ENCODE measurements around the gene HIVEP3. TPM values are rescaled to one million over a fixed set of nuclear protein-coding genes. Genes with fewer than 3 reads are reported as not detected.

HIVEP3 gene
- total and polyA plus RNA-seq, 4 donors: 3.0 to 9.4 (median 7.8) TPM

- H3K27me3 ChIP-seq (ENCODE audit: control insufficient read depth, insufficient read depth, low read length): no peaks in the 10 kb centered on the region
- DNase-seq (ENCODE audit: low read depth in 4 of 6, low spot score in 6 of 6): no peak
- 88% methylated on average over 4 of the region's 8 CpGs for WGBS (ENCODE audit: insufficient coverage)
- no peak overlapping the region for H3K4me3 ChIP-seq (ENCODE audit: low read depth, low read length)
- H3K9me3 ChIP-seq (ENCODE audit: control insufficient read depth, insufficient read depth, low read length): no peaks in the 10 kb centered on the region
- H3K27ac ChIP-seq (ENCODE audit: low read depth, low read length): no peak overlapping the region
- no peaks in the 10 kb centered on the region for H3K36me3 ChIP-seq (ENCODE audit: control insufficient read depth, insufficient read depth, low read length)
- H3K4me1 ChIP-seq (ENCODE audit: control insufficient read depth, insufficient read depth, low read length): peaks cover 9% of the 10 kb centered on the region
These were observed 277.8 kb downstream of the HIVEP3 start for GRCh38 chr1:41640756-41641474.

DNA sequence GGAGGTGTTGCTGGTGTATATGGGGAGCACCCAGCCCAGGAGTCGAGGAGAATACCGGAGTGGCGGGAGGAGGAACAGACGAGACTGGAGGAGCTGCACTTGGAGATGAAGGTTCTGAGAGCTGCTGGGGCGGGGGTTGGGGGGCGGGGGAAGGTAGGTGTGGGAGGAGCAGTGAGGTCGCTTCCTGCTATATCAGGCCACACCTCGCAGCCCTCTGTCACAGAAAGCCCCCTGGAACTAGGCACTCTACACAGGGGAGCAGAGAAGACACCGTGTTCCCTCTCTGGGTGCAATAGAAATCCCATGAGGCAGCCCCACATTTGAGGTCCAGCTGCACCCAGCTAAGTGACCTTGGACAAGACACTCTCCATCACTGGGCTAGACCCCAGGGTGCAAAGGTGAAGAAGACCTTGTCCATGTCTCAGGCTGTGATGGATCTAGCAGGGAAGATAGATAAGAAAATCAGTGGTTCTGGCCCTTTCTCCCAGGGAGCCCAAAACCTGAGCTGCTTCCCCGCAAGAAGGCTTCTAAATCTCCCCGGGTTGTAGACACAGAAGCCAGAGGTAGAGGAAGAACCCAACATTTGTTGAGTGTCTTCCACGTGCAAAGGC, 278.5 kb downstream of the HIVEP3 start:
- DNase-seq (ENCODE audit: low read depth in 4 of 6, low spot score in 6 of 6): no peak
- Histone ChIP-seq H3K9me3 (ENCODE audit: control insufficient read depth, insufficient read depth, low read length) (no peaks in the 10 kb centered on the region), H3K27me3 (ENCODE audit: control insufficient read depth, insufficient read depth, low read length) (no peaks in the 10 kb centered on the region), H3K4me1 (ENCODE audit: control insufficient read depth, insufficient read depth, low read length) (peaks cover 9% of the 10 kb centered on the region), H3K4me3 (ENCODE audit: low read depth, low read length) (no peak overlapping the region), H3K27ac (ENCODE audit: low read depth, low read length) (no peak overlapping the region), H3K36me3 (ENCODE audit: control insufficient read depth, insufficient read depth, low read length) (no peaks in the 10 kb centered on the region)
- WGBS (ENCODE audit: insufficient coverage): 78% methylated on average over 6 of the region's 12 CpGs

- Histone ChIP-seq H3K36me3 (ENCODE audit: control insufficient read depth, insufficient read depth, low read length) (no peaks in the 10 kb centered on the region), H3K9me3 (ENCODE audit: control insufficient read depth, insufficient read depth, low read length) (no peaks in the 10 kb centered on the region), H3K27ac (ENCODE audit: low read depth, low read length) (no peak overlapping the region), H3K27me3 (ENCODE audit: control insufficient read depth, insufficient read depth, low read length) (no peaks in the 10 kb centered on the region), H3K4me3 (ENCODE audit: low read depth, low read length) (no peak overlapping the region), H3K4me1 (ENCODE audit: control insufficient read depth, insufficient read depth, low read length) (peaks cover 5% of the 10 kb centered on the region)
- DNase-seq (ENCODE audit: low read depth in 4 of 6, low spot score in 6 of 6): peak in 1 of 6 donors; percentile 17
- WGBS (ENCODE audit: insufficient coverage): 63% methylated on average over 7 of the region's 10 CpGs
These were observed 279.3 kb downstream of the HIVEP3 start for GRCh38 chr1:41639332-41639936.

DNA sequence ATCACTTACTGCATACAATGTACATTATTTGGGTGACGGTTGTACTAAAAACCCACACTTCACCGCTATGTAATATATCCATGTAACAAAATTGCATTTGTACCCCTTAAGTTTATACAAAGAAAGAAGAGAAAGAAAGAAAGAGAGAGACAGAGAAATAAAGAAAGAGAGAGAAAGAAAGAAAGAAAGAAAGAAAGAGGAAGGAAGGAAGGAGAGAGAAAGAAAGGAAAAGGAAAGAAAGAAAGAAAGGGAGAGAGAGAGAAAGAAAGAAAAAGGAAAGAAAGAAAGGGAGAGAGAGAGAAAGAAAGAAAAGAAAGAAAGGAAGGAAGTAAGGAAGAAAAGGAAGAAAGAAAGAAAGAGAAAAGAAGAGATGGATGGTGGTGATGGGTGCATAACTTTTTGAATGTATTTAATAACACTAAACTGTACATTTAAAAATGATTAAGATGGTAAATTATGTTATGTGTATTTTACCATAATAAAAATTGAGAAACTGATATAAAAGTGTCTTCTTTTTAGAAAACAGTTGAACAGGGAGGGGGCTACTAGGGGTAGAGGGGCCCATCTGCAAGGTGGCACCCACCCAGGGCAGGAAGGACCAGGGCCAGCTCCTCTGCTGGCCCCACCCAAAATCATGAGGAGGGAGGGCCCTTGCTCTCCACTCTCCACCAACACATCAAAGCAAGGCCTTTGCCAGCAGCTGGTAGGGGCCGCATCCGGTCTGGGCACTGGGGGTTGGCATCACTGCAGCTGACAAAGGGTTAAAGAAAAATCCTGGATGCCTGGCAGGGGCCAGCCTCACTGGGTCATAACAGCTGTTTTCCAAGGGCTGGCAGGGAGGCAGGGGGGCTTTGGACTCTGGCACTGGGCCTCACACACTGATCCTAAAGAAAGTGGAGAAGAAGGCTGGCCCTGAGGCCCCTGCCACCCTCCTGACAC, 280.4 kb downstream of the HIVEP3 start:
- Histone ChIP-seq H3K36me3 (ENCODE audit: control insufficient read depth, insufficient read depth, low read length) (no peaks in the 10 kb centered on the region), H3K4me1 (ENCODE audit: control insufficient read depth, insufficient read depth, low read length) (peaks cover 5% of the 10 kb centered on the region), H3K4me3 (ENCODE audit: low read depth, low read length) (no peak overlapping the region), H3K27ac (ENCODE audit: low read depth, low read length) (no peak overlapping the region), H3K9me3 (ENCODE audit: control insufficient read depth, insufficient read depth, low read length) (no peaks in the 10 kb centered on the region), H3K27me3 (ENCODE audit: control insufficient read depth, insufficient read depth, low read length) (no peaks in the 10 kb centered on the region)
- WGBS (ENCODE audit: insufficient coverage): 61% methylated on average over 2 of the region's 4 CpGs
- peak in 1 of 6 donors; percentile 21 for DNase-seq (ENCODE audit: low read depth in 4 of 6, low spot score in 6 of 6)

GRCh38 chr1:41637367-41637766, 281.4 kb downstream of the HIVEP3 start:
- Histone ChIP-seq H3K36me3 (ENCODE audit: control insufficient read depth, insufficient read depth, low read length) (no peaks in the 10 kb centered on the region), H3K27ac (ENCODE audit: low read depth, low read length) (no peak overlapping the region), H3K9me3 (ENCODE audit: control insufficient read depth, insufficient read depth, low read length) (no peaks in the 10 kb centered on the region), H3K4me1 (ENCODE audit: control insufficient read depth, insufficient read depth, low read length) (peaks cover 5% of the 10 kb centered on the region), H3K27me3 (ENCODE audit: control insufficient read depth, insufficient read depth, low read length) (no peaks in the 10 kb centered on the region), H3K4me3 (ENCODE audit: low read depth, low read length) (no peak overlapping the region)
- DNase-seq (ENCODE audit: low read depth in 4 of 6, low spot score in 6 of 6): no peak
- 100% methylated on average over 3 of the region's 7 CpGs for WGBS (ENCODE audit: insufficient coverage)

GRCh38 chr1:41633764-41634163, 285.0 kb downstream of the HIVEP3 start:
- no CpG with 5 or more reads among the region's 5 CpGs for WGBS (ENCODE audit: insufficient coverage)
- Histone ChIP-seq H3K4me1 (ENCODE audit: control insufficient read depth, insufficient read depth, low read length) (peaks cover 4% of the 10 kb centered on the region), H3K9me3 (ENCODE audit: control insufficient read depth, insufficient read depth, low read length) (no peaks in the 10 kb centered on the region), H3K27ac (ENCODE audit: low read depth, low read length) (no peak overlapping the region), H3K27me3 (ENCODE audit: control insufficient read depth, insufficient read depth, low read length) (no peaks in the 10 kb centered on the region), H3K4me3 (ENCODE audit: low read depth, low read length) (no peak overlapping the region), H3K36me3 (ENCODE audit: control insufficient read depth, insufficient read depth, low read length) (no peaks in the 10 kb centered on the region)
- DNase-seq (ENCODE audit: low read depth in 4 of 6, low spot score in 6 of 6): no peak

GRCh38 chr1:41632781-41633575, 285.7 kb downstream of the HIVEP3 start:
- Histone ChIP-seq H3K4me1 (ENCODE audit: control insufficient read depth, insufficient read depth, low read length) (no peaks in the 10 kb centered on the region), H3K9me3 (ENCODE audit: control insufficient read depth, insufficient read depth, low read length) (no peaks in the 10 kb centered on the region), H3K36me3 (ENCODE audit: control insufficient read depth, insufficient read depth, low read length) (no peaks in the 10 kb centered on the region), H3K27ac (ENCODE audit: low read depth, low read length) (no peak overlapping the region), H3K4me3 (ENCODE audit: low read depth, low read length) (no peak overlapping the region), H3K27me3 (ENCODE audit: control insufficient read depth, insufficient read depth, low read length) (no peaks in the 10 kb centered on the region)
- 73% methylated on average over 11 of the region's 14 CpGs for WGBS (ENCODE audit: insufficient coverage)
- DNase-seq (ENCODE audit: low read depth in 4 of 6, low spot score in 6 of 6): no peak

- DNase-seq (ENCODE audit: low read depth in 4 of 6, low spot score in 6 of 6): no peak
- Histone ChIP-seq H3K27me3 (ENCODE audit: control insufficient read depth, insufficient read depth, low read length) (no peaks in the 10 kb centered on the region), H3K4me3 (ENCODE audit: low read depth, low read length) (no peak overlapping the region), H3K27ac (ENCODE audit: low read depth, low read length) (no peak overlapping the region), H3K4me1 (ENCODE audit: control insufficient read depth, insufficient read depth, low read length) (no peaks in the 10 kb centered on the region), H3K36me3 (ENCODE audit: control insufficient read depth, insufficient read depth, low read length) (no peaks in the 10 kb centered on the region), H3K9me3 (ENCODE audit: control insufficient read depth, insufficient read depth, low read length) (no peaks in the 10 kb centered on the region)
- WGBS (ENCODE audit: insufficient coverage): 90% methylated on average over 3 of the region's 6 CpGs
These were observed 286.8 kb downstream of the HIVEP3 start for GRCh38 chr1:41631971-41632370.

- WGBS (ENCODE audit: insufficient coverage): 86% methylated on average over 8 of the region's 9 CpGs
- H3K27ac ChIP-seq (ENCODE audit: low read depth, low read length): no peak overlapping the region
- no peaks in the 10 kb centered on the region for H3K9me3 ChIP-seq (ENCODE audit: control insufficient read depth, insufficient read depth, low read length)
- no peaks in the 10 kb centered on the region for H3K27me3 ChIP-seq (ENCODE audit: control insufficient read depth, insufficient read depth, low read length)
- no peak overlapping the region for H3K4me3 ChIP-seq (ENCODE audit: low read depth, low read length)
- H3K36me3 ChIP-seq (ENCODE audit: control insufficient read depth, insufficient read depth, low read length): no peaks in the 10 kb centered on the region
- peaks cover 4% of the 10 kb centered on the region for H3K4me1 ChIP-seq (ENCODE audit: control insufficient read depth, insufficient read depth, low read length)
- DNase-seq (ENCODE audit: low read depth in 4 of 6, low spot score in 6 of 6): no peak
These were observed 287.6 kb downstream of the HIVEP3 start for GRCh38 chr1:41631154-41631553.
